ENCODE data around the gene ZSCAN23.

DNA sequence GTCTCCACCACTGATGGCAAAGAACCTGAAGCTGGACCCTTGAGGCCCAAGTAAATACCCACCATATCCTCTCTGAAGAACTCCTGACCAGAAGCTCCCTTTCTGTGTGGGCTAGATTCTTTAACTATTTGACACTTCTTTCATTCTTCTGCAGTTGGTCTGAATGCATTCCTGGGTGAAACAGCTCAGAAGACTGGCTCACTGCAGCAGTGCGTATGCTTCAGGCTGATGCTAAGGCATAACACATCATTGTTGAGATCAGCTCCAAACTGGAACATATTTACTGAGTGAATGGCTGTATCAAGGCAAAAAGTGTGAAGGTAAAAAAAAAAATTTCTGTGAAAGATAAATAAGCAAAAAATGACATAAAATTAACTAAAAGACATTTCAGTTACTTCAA, 19.7 kb downstream of the ZSCAN23 start:
- TF ChIP-seq POLR2A (IDR thresholded peaks at IDR 0.05): no peak
- TF ChIP-seq, protein P1, sequence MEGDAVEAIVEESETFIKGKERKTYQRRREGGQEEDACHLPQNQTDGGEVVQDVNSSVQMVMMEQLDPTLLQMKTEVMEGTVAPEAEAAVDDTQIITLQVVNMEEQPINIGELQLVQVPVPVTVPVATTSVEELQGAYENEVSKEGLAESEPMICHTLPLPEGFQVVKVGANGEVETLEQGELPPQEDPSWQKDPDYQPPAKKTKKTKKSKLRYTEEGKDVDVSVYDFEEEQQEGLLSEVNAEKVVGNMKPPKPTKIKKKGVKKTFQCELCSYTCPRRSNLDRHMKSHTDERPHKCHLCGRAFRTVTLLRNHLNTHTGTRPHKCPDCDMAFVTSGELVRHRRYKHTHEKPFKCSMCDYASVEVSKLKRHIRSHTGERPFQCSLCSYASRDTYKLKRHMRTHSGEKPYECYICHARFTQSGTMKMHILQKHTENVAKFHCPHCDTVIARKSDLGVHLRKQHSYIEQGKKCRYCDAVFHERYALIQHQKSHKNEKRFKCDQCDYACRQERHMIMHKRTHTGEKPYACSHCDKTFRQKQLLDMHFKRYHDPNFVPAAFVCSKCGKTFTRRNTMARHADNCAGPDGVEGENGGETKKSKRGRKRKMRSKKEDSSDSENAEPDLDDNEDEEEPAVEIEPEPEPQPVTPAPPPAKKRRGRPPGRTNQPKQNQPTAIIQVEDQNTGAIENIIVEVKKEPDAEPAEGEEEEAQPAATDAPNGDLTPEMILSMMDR (IDR thresholded peaks at IDR 0.05): no peak

All from prostate gland (tissue), 2 donors.